ENCODE results near the gene TCF4.

Gene TCF4

DNA sequence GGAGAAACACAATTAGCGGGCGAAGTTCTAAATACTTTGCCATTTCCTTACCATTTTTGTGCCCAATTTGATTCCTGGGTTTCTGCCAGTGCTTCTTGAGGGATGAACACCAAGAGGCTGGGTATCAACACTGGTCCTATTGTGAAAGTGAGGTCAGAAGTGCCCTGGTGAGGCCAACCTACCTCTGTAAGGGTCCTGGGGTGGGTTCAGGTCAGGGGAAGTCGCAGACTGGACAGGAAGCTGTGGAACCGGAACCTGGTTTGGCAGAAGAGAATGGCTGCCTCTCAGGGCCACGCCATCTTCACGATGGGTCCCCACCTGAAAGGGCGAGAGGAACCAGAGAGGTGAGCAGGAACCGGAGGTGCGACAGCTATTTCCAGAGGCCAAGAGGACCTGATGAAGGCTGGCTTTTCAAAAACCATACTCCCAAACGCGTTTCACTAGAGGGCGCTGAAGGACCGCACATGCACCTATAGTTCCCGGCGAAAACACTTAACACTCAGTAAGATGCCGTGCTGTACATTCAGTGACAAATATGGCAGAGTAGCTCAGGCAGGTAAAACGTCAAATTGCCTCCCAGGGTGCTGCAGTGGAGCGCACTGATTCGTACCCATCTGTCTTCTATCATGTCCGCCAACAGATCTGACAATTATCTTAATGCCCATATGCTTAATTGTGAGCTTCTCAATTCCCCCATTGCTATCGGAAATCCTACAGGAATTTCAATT, 353.5 kb downstream of the TCF4 start:
- ChIA-PET CTCF (interaction anchor here (0.5 to 3.3 kb wide), 85 partner anchors 8 to 1350 kb away, joined by 3 to 27 read pairs (median 4); no protein-coding TSS in a partner anchor), POLR2A (interaction anchor here (0.6 kb wide), 1 partner anchor 87 kb away, joined by 4 read pairs; no protein-coding TSS in a partner anchor)
- Histone ChIP-seq H3K9me3 (ENCODE audit: control insufficient read depth, insufficient read depth, low read depth, low read length) (no peaks in the 10 kb centered on the region), H3K4me3 (ENCODE audit: low read depth, low read length) (no peak overlapping the region), H3K4me1 (ENCODE audit: control insufficient read depth, insufficient read depth, low read length) (peaks cover 3% of the 10 kb centered on the region), H3K36me3 (ENCODE audit: control insufficient read depth in 2 of 2, insufficient read depth in 1 of 2, low read length in 2 of 2) (peaks cover 15 to 26% of the 10 kb centered on the region in 2 experiments), H3K27ac (ENCODE audit: extremely low read depth, low read depth, low read length) (no peak overlapping the region)
- peak; percentile 79 for TF ChIP-seq GLIS1 (tag by site-specific recombination; IDR thresholded peaks at IDR 0.05)
- TF ChIP-seq ZNF501 (tag by site-specific recombination; IDR thresholded peaks at IDR 0.05), result peak; percentile 49; the same call in 1 of the 2 replicates
- peak; percentile 22; the same call in 1 of the 2 replicates for TF ChIP-seq ZNF2 (tag by site-specific recombination; IDR thresholded peaks at IDR 0.05)
- TF ChIP-seq ZNF548 (tag by site-specific recombination; IDR thresholded peaks at IDR 0.05), result no peak
- peak; percentile 87 for TF ChIP-seq ZNF654 (tag by site-specific recombination; IDR thresholded peaks at IDR 0.05; ENCODE audit: low read depth)
- TF ChIP-seq, protein P1, sequence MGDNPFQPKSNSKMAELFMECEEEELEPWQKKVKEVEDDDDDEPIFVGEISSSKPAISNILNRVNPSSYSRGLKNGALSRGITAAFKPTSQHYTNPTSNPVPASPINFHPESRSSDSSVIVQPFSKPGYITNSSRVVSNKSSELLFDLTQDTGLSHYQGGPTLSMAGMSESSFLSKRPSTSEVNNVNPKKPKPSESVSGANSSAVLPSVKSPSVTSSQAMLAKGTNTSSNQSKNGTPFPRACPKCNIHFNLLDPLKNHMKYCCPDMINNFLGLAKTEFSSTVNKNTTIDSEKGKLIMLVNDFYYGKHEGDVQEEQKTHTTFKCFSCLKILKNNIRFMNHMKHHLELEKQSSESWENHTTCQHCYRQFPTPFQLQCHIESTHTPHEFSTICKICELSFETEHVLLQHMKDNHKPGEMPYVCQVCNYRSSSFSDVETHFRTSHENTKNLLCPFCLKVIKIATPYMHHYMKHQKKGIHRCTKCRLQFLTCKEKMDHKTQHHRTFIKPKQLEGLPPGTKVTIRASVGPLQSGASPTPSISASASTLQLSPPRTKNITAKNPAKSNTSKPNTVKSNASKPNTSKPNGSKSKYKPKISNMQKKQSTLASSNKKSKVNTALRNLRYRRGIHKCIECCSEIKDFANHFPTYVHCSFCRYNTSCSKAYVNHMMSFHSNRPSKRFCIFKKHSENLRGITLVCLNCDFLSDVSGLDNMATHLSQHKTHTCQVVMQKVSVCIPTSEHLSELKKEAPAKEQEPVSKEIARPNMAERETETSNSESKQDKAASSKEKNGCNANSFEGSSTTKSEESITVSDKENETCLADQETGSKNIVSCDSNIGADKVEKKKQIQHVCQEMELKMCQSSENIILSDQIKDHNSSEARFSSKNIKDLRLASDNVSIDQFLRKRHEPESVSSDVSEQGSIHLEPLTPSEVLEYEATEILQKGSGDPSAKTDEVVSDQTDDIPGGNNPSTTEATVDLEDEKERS (tag by site-specific recombination; IDR thresholded peaks at IDR 0.05), result no peak
- TF ChIP-seq GFI1B (tag by site-specific recombination; IDR thresholded peaks at IDR 0.05), result no peak
- peak; percentile 64 for TF ChIP-seq YY2 (tag by site-specific recombination; IDR thresholded peaks at IDR 0.05)
- TF ChIP-seq ZNF660 (tag by site-specific recombination; IDR thresholded peaks at IDR 0.05), result 0 out of 2 replicates have a peak, but pooled peaks have one; percentile 42
- TF ChIP-seq, protein P2, sequence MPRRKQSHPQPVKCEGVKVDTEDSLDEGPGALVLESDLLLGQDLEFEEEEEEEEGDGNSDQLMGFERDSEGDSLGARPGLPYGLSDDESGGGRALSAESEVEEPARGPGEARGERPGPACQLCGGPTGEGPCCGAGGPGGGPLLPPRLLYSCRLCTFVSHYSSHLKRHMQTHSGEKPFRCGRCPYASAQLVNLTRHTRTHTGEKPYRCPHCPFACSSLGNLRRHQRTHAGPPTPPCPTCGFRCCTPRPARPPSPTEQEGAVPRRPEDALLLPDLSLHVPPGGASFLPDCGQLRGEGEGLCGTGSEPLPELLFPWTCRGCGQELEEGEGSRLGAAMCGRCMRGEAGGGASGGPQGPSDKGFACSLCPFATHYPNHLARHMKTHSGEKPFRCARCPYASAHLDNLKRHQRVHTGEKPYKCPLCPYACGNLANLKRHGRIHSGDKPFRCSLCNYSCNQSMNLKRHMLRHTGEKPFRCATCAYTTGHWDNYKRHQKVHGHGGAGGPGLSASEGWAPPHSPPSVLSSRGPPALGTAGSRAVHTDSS (tag by site-specific recombination; IDR thresholded peaks at IDR 0.05), result peak; percentile 55; the same call in 1 of the 2 replicates
- no peak for TF ChIP-seq ZNF777 (tag by site-specific recombination; IDR thresholded peaks at IDR 0.05; ENCODE audit: borderline replicate concordance)
- TF ChIP-seq, protein P3, sequence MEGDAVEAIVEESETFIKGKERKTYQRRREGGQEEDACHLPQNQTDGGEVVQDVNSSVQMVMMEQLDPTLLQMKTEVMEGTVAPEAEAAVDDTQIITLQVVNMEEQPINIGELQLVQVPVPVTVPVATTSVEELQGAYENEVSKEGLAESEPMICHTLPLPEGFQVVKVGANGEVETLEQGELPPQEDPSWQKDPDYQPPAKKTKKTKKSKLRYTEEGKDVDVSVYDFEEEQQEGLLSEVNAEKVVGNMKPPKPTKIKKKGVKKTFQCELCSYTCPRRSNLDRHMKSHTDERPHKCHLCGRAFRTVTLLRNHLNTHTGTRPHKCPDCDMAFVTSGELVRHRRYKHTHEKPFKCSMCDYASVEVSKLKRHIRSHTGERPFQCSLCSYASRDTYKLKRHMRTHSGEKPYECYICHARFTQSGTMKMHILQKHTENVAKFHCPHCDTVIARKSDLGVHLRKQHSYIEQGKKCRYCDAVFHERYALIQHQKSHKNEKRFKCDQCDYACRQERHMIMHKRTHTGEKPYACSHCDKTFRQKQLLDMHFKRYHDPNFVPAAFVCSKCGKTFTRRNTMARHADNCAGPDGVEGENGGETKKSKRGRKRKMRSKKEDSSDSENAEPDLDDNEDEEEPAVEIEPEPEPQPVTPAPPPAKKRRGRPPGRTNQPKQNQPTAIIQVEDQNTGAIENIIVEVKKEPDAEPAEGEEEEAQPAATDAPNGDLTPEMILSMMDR (tag by site-specific recombination; IDR thresholded peaks at IDR 0.05), result peak; percentile 82; the same call in 1 of the 2 replicates
- TF ChIP-seq ZNF423 (tag by site-specific recombination; IDR thresholded peaks at IDR 0.05), result no peak
- no peak for TF ChIP-seq REPIN1 (tag by site-specific recombination; IDR thresholded peaks at IDR 0.05; ENCODE audit: low read depth)
- TF ChIP-seq FEZF1 (tag by site-specific recombination; IDR thresholded peaks at IDR 0.05), result peak; percentile 36; the same call in 1 of the 2 replicates
- peak; percentile 58 for TF ChIP-seq ZBTB17 (tag by site-specific recombination; IDR thresholded peaks at IDR 0.05)
- TF ChIP-seq, protein P4, sequence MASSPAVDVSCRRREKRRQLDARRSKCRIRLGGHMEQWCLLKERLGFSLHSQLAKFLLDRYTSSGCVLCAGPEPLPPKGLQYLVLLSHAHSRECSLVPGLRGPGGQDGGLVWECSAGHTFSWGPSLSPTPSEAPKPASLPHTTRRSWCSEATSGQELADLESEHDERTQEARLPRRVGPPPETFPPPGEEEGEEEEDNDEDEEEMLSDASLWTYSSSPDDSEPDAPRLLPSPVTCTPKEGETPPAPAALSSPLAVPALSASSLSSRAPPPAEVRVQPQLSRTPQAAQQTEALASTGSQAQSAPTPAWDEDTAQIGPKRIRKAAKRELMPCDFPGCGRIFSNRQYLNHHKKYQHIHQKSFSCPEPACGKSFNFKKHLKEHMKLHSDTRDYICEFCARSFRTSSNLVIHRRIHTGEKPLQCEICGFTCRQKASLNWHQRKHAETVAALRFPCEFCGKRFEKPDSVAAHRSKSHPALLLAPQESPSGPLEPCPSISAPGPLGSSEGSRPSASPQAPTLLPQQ (tag by site-specific recombination; IDR thresholded peaks at IDR 0.05), result peak; percentile 40; the same call in 1 of the 2 replicates
- no peak for TF ChIP-seq BCL11B (tag by site-specific recombination; IDR thresholded peaks at IDR 0.05; ENCODE audit: low read depth)
- peak; percentile 50 for TF ChIP-seq PRDM1 (tag by site-specific recombination; IDR thresholded peaks at IDR 0.05)
- TF ChIP-seq ZFP37 (tag by site-specific recombination; IDR thresholded peaks at IDR 0.05), result 0 out of 2 replicates have a peak, but pooled peaks have one; percentile 49
